GM12873 (cell line): Measurements from ENCODE around the gene OR10P1.

Experiments used
- CTCF ChIP-seq: IDR thresholded peaks from 2 replicates; pipeline ENCODE4 v1.5.1; 2012; ENCODE audit warnings: low read depth, mild to moderate bottlenecking, moderate library complexity, low read length, control low read depth; ENCODE audit not compliant: insufficient read depth; ENCODE audit errors: missing control alignments

OR10P1 gene

GRCh38 chr12:55636853-55637252 is at the start of gene OR10P1:
Gene OR10P1, plus strand, starts transcription at chr12:55636892. Its CDS starts 0 bp downstream, at chr12:55636892.
- no peak for TF ChIP-seq CTCF

GRCh38 chr12:55607821-55608594 is 28.7 kb upstream of the OR10P1 start:
- TF ChIP-seq CTCF, result no peak

GRCh38 chr12:55610598-55610997 is 26.1 kb upstream of the OR10P1 start:
- TF ChIP-seq CTCF, result no peak

- TF ChIP-seq CTCF, result no peak
Observed at GRCh38 chr12:55612646-55613045, 24.0 kb upstream of the OR10P1 start.

- no peak for TF ChIP-seq CTCF
Observed at GRCh38 chr12:55614764-55615163, 21.9 kb upstream of the OR10P1 start.

GRCh38 chr12:55619354-55620138 is 17.1 kb upstream of the OR10P1 start:
- TF ChIP-seq CTCF, result peak; percentile 70

GRCh38 chr12:55624056-55624455 is 12.6 kb upstream of the OR10P1 start:
- TF ChIP-seq CTCF, result no peak
